Keratinocyte (primary cell): Measurements from ENCODE around the gene SLC3A2.

ENCODE experiments used
- CTCF ChIP-seq, 3 experiments: IDR thresholded peaks in 1 of 3; conservative IDR thresholded peaks in 1 of 3; optimal IDR thresholded peaks in 1 of 3; 2 replicates in 2 of 3; 3 replicates in 1 of 3; pipeline versions ENCODE3 to v1.5.1; 2011; ENCODE audit warnings: low read length in 3 of 3, mild to moderate bottlenecking in 3 of 3, moderate library complexity in 2 of 3, control low read depth in 1 of 3, inconsistent platforms in 1 of 3; ENCODE audit not compliant: insufficient read depth in 2 of 3; ENCODE audit errors: extremely low read depth in 1 of 3
- EZH2 ChIP-seq: IDR thresholded peaks from one replicate; pipeline ENCODE4 v1.6.1; 2012; ENCODE audit warnings: inconsistent platforms, mild to moderate bottlenecking, low read length, moderate library complexity

GRCh38 chr11:62914416-62914815, 33.7 kb downstream of the SLC3A2 start:
- TF ChIP-seq CTCF (optimal IDR thresholded peaks at IDR 0.05 in 1 of 3, IDR thresholded peaks at IDR 0.05 in 1 of 3, conservative IDR thresholded peaks at IDR 0.05 in 1 of 3; ENCODE audit: extremely low read depth in 1 of 3, insufficient read depth in 2 of 3, low read length in 3 of 3) (no peak), EZH2 (no peak)
